ENCODE measurements around the gene BRI3. TPM values are rescaled to one million over a fixed set of nuclear protein-coding genes. Genes with fewer than 3 reads are reported as not detected.
"Not testable (repeated sequence)": the region's sequence is repeated elsewhere in the genome, so short reads cannot be mapped to it uniquely, and the experiment has no call there.

Gene BRI3
- total RNA-seq, 1 experiment from 2014 or later, result 87.6 TPM

DNA sequence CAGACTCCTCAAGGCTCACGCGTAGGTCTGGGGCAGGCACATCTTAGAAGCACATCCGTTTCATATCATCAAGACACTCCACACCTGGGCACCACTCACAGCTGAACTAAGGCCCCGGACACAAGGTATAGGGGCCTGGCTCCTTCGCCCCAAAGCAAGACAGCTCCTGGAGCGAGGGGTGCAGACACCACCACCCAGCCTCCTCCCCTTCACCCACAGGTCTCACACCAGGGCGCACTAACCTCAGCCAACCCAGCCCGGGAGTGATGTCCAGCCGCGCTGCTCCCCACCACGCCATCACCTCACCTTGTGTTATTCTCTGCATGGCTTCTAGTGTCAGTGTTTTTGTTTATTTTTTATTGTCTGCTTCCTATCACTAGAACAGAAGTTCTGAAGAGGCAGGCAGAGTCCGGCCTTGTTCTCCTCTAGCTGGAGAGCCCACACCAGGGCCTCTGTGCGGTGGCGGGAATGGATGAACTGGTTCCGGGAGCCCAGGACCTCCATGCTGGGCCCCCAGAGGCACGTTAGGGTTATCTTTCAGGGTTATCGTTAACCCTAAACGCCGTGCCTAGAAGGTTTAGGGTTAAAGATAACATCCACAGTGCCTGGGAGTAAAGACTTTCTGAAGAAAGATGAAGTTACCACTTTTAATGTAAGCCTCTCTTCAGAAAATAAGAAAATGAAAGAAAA is 21.8 kb downstream of the BRI3 start:
- in situ Hi-C loops (cut with HindIII; ENCODE audit: low sequenced_read_pairs), result no loop called here
- DNase-seq (ENCODE audit: low spot score), result no peak

DNA sequence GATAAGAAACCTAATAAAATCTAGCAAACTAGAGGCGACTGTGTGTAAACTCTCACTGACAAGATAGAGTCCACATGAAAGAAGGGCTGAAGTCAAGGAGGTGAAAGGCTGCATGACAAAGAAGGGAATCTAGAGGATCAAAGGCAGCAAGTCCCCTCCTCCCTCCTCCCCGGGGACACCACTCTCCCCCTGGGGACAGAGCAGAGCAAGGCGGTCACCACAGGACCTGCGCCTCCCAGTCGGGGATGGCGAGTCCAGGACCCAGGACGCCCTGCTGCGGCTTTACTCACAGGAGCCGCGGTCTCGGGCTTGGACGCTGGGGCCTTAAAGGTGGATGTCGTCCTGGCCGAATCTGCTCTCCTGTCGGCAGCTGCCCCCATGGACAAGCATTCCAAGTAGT is 22.4 kb downstream of the BRI3 start:
- in situ Hi-C loops (cut with HindIII; ENCODE audit: low sequenced_read_pairs), result no loop called here
- no peak for DNase-seq (ENCODE audit: low spot score)

GRCh38 chr7:98305951-98306535 is 24.6 kb downstream of the BRI3 start:
- in situ Hi-C loops (cut with HindIII; ENCODE audit: low sequenced_read_pairs), result no loop called here
- no peak for DNase-seq (ENCODE audit: low spot score)

GRCh38 chr7:98307971-98308466 is 26.5 kb downstream of the BRI3 start:
- in situ Hi-C loops (cut with HindIII; ENCODE audit: low sequenced_read_pairs), result no loop called here
- DNase-seq (ENCODE audit: low spot score), result no peak

DNA sequence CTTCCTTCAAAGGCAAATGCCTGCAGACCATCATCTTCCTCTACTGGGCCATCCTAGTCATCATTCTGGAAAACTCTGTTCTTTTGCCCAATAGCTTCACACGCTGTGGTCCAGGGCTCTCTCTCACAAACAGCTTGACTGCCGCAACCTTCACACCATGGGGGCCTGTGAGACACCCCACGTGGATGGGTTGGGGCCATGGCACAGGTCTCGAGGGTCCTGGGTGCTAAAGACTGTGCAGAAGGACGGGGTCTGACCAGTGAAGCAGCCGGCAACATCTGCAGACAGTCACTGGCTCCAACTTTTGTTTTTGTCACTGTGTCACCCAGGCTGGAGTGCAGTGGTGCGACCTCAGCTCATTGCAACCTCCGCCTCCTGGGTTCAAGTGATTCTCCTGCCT is 28.1 kb downstream of the BRI3 start:
- in situ Hi-C loops (cut with HindIII; ENCODE audit: low sequenced_read_pairs), result no loop called here
- DNase-seq (ENCODE audit: low spot score), result no peak

GRCh38 chr7:98312201-98312600 is 30.7 kb downstream of the BRI3 start:
- in situ Hi-C loops (cut with HindIII; ENCODE audit: low sequenced_read_pairs), result no loop called here
- no peak for DNase-seq (ENCODE audit: low spot score)

DNA sequence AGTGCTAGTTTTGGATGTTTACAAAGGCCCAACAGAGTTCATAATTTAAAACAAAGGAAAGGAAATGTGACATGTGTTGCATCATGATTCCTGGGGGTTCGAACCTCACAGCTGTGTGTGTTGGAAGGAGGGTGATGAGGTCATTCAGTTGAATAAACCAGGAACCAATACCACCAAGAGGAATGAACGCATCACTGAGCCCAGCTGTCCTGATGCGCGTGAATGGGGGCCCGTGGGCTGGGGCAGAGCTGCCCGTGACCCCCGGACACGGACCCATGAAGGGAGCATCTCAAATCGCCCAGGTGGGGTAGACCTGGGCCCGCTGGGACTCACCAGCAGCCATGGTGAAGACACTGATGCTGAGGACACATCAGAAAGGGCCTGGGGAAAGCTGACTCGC is 33.0 kb downstream of the BRI3 start:
- no peak for DNase-seq (ENCODE audit: low spot score)
- in situ Hi-C loops (cut with HindIII; ENCODE audit: low sequenced_read_pairs), result no loop called here

GRCh38 chr7:98315318-98315993 is 34.0 kb downstream of the BRI3 start:
- no peak for DNase-seq (ENCODE audit: low spot score)
- in situ Hi-C loops (cut with HindIII; ENCODE audit: low sequenced_read_pairs), result no loop called here

DNA sequence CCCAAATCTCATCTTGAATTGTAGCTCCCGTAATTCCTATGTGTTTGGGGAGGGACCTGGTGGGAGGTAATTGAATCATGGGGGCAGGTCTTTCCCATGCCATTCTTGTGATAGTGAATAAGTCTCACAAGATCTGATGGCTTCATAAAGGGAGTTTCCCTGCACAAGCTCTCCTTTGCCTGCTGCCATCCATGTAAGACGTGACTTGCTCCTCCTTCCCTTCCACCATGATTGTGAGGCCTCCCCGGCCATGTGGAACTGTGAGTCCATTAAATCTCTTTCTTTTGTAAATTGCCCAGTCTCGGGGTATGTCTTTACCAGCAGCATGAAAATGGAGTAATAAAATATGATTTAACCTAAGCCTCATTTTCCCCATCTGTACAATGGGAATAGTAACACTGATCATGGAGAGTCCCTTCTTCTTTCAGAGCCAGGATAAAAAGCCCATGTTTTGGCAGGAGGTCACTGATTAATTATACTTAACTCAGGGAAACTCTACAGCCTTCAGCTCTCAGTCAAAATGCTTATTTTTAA is 34.6 kb downstream of the BRI3 start:
- in situ Hi-C loops (cut with HindIII; ENCODE audit: low sequenced_read_pairs), result not testable (repeated sequence)

DNA sequence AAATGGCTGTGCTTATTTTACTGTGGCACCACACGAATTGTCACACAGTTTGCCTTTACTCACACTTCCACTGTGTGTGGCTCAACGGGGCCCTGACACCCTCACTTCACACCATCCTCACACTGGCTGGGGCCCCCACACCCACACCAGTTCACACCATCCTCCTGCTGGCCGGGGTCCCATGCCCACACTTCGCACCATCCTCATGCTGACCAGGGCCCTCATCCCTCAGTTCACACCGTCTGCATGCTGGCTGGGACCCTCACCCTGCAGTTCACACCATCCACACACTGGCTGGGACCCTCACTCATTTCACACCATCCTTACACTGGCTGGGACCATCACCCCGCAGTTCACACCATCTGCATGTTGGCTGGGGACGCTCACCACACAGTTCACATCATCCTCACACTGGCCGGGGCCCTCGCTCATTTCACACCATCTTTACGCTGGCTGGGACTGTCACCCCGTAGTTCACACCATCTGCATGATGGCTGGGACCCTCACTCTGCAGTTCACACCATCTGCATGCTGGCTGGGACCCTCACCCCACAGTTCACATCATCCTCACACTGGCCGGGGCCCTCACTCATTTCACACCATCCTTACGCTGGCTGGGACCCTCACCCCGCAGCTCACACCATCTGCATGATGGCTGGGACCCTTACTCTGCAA is 36.0 kb downstream of the BRI3 start:
- in situ Hi-C loops (cut with HindIII; ENCODE audit: low sequenced_read_pairs), result no loop called here
- DNase-seq (ENCODE audit: low spot score), result no peak

More for the DNA sequence above, 34.6 kb downstream of the BRI3 start:
- not testable (repeated sequence) for DNase-seq (ENCODE audit: low spot score)

DNA sequence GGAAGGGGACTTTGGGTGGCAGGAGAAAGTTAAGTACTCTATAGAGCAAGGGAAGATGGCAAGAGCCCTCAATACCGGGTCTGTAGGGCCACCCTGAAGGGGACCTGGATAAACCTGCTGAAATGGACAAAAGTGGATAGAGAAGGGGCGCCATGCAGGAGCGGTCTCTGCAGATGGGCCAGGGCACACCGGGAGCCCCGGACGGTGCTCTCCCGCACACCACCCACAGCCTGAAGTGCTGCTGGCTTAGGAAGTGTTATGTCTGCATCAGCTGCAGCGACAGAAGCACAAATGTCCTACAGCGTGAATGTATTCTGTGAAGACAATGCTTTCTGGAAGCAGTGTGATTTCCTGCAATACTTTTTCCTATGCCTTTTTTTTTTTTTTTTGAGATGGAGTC is 37.7 kb downstream of the BRI3 start:
- in situ Hi-C loops (cut with HindIII; ENCODE audit: low sequenced_read_pairs), result no loop called here
- DNase-seq (ENCODE audit: low spot score), result no peak

DNA sequence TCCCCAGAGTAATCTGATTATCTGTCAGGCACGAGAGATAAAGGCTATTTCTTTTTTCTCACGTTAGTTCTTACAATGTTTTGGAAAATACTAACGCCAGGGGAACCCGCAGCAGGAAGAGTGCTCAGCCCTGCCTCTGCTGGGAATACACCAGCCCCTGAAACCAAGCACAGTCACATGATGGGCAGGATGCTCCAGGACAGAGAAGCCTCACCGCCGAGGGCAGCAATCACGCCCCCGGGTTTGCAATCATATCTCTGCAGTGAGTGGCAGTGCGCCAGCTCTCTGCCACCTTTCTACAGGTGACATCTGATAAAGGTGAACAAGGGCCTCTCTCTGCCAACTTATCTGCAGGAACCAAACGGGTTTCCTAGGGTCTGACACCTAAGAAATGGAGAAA is 39.8 kb downstream of the BRI3 start:
- no peak for DNase-seq (ENCODE audit: low spot score)
- in situ Hi-C loops (cut with HindIII; ENCODE audit: low sequenced_read_pairs), result no loop called here

DNA sequence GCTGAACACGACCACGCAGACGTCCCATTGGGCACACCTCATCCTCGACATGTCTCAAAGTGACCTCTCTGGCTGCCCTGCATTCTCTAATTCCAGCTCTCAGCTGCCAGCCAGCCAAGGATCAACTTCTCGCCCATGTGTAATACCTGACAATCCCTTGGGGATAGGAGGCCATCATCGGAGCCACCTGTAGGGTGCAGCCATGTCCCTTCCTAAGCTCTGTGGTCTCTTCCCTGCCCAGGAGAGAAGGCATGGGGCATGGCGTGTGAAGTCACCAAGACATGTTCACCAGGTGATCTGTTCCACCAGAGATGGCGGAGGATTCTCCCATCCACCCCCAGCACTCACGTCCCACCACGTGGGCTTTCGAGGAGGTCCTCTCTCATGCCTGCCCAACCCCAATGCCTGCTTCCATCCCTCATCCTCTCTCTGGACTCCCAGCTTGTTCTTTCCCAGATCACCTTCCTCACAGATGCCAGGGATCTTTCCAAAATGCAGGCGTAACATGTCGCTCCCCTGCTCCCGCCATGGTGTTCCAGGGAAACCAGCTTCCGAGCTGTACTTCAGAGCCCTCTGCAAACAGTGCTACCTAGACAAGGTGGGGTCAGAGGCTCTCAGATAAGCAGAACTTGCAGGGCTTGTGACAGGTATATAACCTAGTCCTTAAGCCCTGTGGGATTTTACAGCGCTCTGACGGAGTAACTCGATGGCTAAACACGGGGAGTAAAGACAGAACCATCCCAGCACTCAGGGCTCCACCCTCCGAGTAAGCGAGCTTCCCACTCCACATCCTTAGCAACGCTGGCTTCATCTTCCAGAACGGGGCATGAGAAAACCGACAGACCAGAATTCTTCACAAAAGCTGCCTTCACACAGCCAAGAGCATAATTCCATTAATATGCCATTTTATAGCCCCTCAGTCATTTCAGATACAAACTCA is 41.1 kb downstream of the BRI3 start:
- in situ Hi-C loops (cut with HindIII; ENCODE audit: low sequenced_read_pairs), result no loop called here
- DNase-seq (ENCODE audit: low spot score), result no peak

GRCh38 chr7:98323597-98324322 is 42.3 kb downstream of the BRI3 start:
- DNase-seq (ENCODE audit: low spot score), result no peak
- in situ Hi-C loops (cut with HindIII; ENCODE audit: low sequenced_read_pairs), result no loop called here

DNA sequence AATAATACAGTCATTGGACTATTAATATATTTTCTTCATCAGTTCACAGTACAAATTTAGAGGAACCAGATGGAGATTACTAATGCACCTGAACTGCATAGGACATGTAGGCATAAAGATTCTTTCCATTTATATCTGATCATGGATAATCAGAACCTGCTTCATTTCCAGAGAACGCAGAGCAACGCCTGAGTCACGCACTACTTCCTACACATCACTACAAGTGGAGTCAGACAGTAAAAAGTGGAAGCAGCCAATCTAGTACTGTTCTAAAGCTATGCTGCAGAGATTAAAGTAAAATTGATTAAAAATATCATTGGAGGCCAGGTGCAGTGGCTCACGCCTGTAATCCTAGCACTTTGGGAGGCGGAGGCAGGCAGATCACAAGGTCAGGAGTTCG is 43.3 kb downstream of the BRI3 start:
- in situ Hi-C loops (cut with HindIII; ENCODE audit: low sequenced_read_pairs), result no loop called here
- no peak for DNase-seq (ENCODE audit: low spot score)

- no peak for DNase-seq (ENCODE audit: low spot score)
- in situ Hi-C loops (cut with HindIII; ENCODE audit: low sequenced_read_pairs), result no loop called here
These were observed 47.8 kb downstream of the BRI3 start for GRCh38 chr7:98329100-98329790.

- in situ Hi-C loops (cut with HindIII; ENCODE audit: low sequenced_read_pairs), result no loop called here
- DNase-seq (ENCODE audit: low spot score), result no peak
These were observed 48.4 kb downstream of the BRI3 start for GRCh38 chr7:98329791-98330373.
